ENCODE results near the gene GRID2IP.

GRCh38 chr7:6588566-6588965 is 37.3 kb upstream of the GRID2IP start:
- TF ChIP-seq POLR2A (IDR thresholded peaks at IDR 0.05) (no peak), CTCF (IDR thresholded peaks at IDR 0.05) (no peak), POLR2AphosphoS5 (IDR thresholded peaks at IDR 0.05) (peak; percentile 57)

Measured in prostate gland (tissue), 2 donors.